GM21825 (cell line): Measurements from ENCODE around the gene PARD3.
"Not testable (repeated sequence)": the region's sequence is repeated elsewhere in the genome, so short reads cannot be mapped to it uniquely, and the experiment has no call there.

Experiments
- ATAC-seq: cut with Tn5 transposase; IDR thresholded peaks from one replicate; pipeline ENCODE4 v1.9.1; 2021; ENCODE audit warnings: mild to moderate bottlenecking, moderate library complexity; ENCODE audit not compliant: unreplicated experiment

The PARD3 gene

GRCh38 chr10:34477249-34477648, 337.8 kb downstream of the PARD3 start:
- ATAC-seq, result no peak

- no peak for ATAC-seq
Observed at GRCh38 chr10:34476608-34477007, 338.5 kb downstream of the PARD3 start.

- ATAC-seq, result no peak
Observed at GRCh38 chr10:34475786-34476185, 339.3 kb downstream of the PARD3 start.

GRCh38 chr10:34475274-34475646, 339.8 kb downstream of the PARD3 start:
- ATAC-seq, result no peak

GRCh38 chr10:34474555-34475273, 340.4 kb downstream of the PARD3 start:
- ATAC-seq, result no peak

GRCh38 chr10:34474009-34474376, 341.1 kb downstream of the PARD3 start:
- ATAC-seq, result no peak

GRCh38 chr10:34473174-34474008, 341.7 kb downstream of the PARD3 start:
- ATAC-seq, result no peak

- ATAC-seq, result no peak
Observed at GRCh38 chr10:34470307-34470706, 344.8 kb downstream of the PARD3 start.

GRCh38 chr10:34469446-34469845, 345.6 kb downstream of the PARD3 start:
- ATAC-seq, result no peak

- ATAC-seq, result no peak
Observed at GRCh38 chr10:34467902-34468301, 347.2 kb downstream of the PARD3 start.

GRCh38 chr10:34467364-34467763, 347.7 kb downstream of the PARD3 start:
- no peak for ATAC-seq

- ATAC-seq, result no peak
Observed at GRCh38 chr10:34465678-34466077, 349.4 kb downstream of the PARD3 start.

- ATAC-seq, result no peak
Observed at GRCh38 chr10:34464591-34464990, 350.5 kb downstream of the PARD3 start.

GRCh38 chr10:34464000-34464399, 351.1 kb downstream of the PARD3 start:
- no peak for ATAC-seq

GRCh38 chr10:34462993-34463392, 352.1 kb downstream of the PARD3 start:
- no peak for ATAC-seq

GRCh38 chr10:34462056-34462455, 353.0 kb downstream of the PARD3 start:
- ATAC-seq, result no peak

- ATAC-seq, result no peak
Observed at GRCh38 chr10:34454590-34455261, 360.4 kb downstream of the PARD3 start.

GRCh38 chr10:34449836-34450235, 365.3 kb downstream of the PARD3 start:
- no peak for ATAC-seq

GRCh38 chr10:34446049-34446448, 369.0 kb downstream of the PARD3 start:
- no peak for ATAC-seq

GRCh38 chr10:34444223-34445183, 370.6 kb downstream of the PARD3 start:
- ATAC-seq, result no peak

GRCh38 chr10:34439386-34439785, 375.7 kb downstream of the PARD3 start:
- ATAC-seq, result not testable (repeated sequence)
